Fibroblast of lung (primary cell): ENCODE data around the gene BAD. TPM values are rescaled to one million over a fixed set of nuclear protein-coding genes. Genes with fewer than 3 reads are reported as not detected.

Experiments
- DNase-seq, 2 donors: peaks; one replicate each; pipeline versions ENCODE4 v3.0.0 to v3.0.0-alpha.2; 2010; ENCODE audit warnings: low read depth in 2 of 2
- H2AFZ ChIP-seq: 2 replicates; pipeline ENCODE4 v1.5.1; 2012; ENCODE audit warnings: low read length, control low read depth, inconsistent platforms
- H3K27ac ChIP-seq: 2 replicates; pipeline ENCODE4 v1.5.1; 2011; ENCODE audit warnings: low read length, control low read depth; ENCODE audit not compliant: insufficient read depth
- H3K27me3 ChIP-seq: 2 replicates; pipeline ENCODE4 v1.5.1; 2011; ENCODE audit warnings: mild to moderate bottlenecking, low read length; ENCODE audit not compliant: control insufficient read depth, insufficient read depth
- H3K36me3 ChIP-seq: 2 replicates; pipeline ENCODE4 v1.5.1; 2011; ENCODE audit warnings: low read length; ENCODE audit not compliant: control insufficient read depth, insufficient read depth
- H3K4me1 ChIP-seq: 2 replicates; pipeline ENCODE4 v1.5.1; 2011; ENCODE audit warnings: low read length; ENCODE audit not compliant: control insufficient read depth, insufficient read depth; ENCODE audit errors: extremely low read depth
- H3K4me2 ChIP-seq: 2 replicates; pipeline ENCODE4 v1.5.1; 2011; ENCODE audit warnings: low read length, control low read depth; ENCODE audit not compliant: insufficient read depth; ENCODE audit errors: extremely low read depth
- H3K4me3 ChIP-seq, 4 experiments: fragments of 200-600 bp in 1 of 4; sonication (generic) in 1 of 4; replicated peaks in 1 of 4; 2 replicates each; pipeline ENCODE4 v1.5.1; 2011 to 2016; ENCODE audit warnings: low read length in 4 of 4, low read depth in 3 of 4, mild to moderate bottlenecking in 3 of 4, control low read depth in 2 of 4, inconsistent platforms in 1 of 4, mixed read lengths in 1 of 4; ENCODE audit not compliant: insufficient read depth in 1 of 4; ENCODE audit errors: control extremely low read depth in 1 of 4
- H3K79me2 ChIP-seq: 2 replicates; pipeline ENCODE4 v1.5.1; 2012; ENCODE audit warnings: mild to moderate bottlenecking, low read length, inconsistent platforms; ENCODE audit not compliant: control insufficient read depth, insufficient read depth
- H3K9ac ChIP-seq: 2 replicates; pipeline ENCODE4 v1.5.1; 2011; ENCODE audit warnings: mild to moderate bottlenecking, low read length, control low read depth; ENCODE audit not compliant: insufficient read depth
- H3K9me3 ChIP-seq: 2 replicates; pipeline ENCODE4 v1.5.1; 2012; ENCODE audit warnings: low read depth, low read length; ENCODE audit not compliant: control insufficient read depth, insufficient read depth
- H4K20me1 ChIP-seq: 2 replicates; pipeline ENCODE4 v1.5.1; 2011; ENCODE audit warnings: low read length; ENCODE audit not compliant: control insufficient read depth, insufficient read depth; ENCODE audit errors: extremely low read depth
- CTCF ChIP-seq, 2 donors: IDR thresholded peaks in 1 of 2; conservative IDR thresholded peaks in 1 of 2; 1 replicate in 1 of 2; 2 replicates in 1 of 2; pipeline ENCODE4 v1.5.1; 2011 to 2012; ENCODE audit warnings: low read length in 2 of 2, control low read depth in 1 of 2, inconsistent platforms in 1 of 2, low read depth in 1 of 2, mild to moderate bottlenecking in 1 of 2
- EZH2 ChIP-seq: IDR thresholded peaks from 2 replicates; pipeline ENCODE4 v1.5.1; 2012; ENCODE audit warnings: low read length, control low read depth, mild to moderate bottlenecking; ENCODE audit errors: missing control alignments
- polyA plus RNA-seq, 2 donors: library from polyadenylated mRNA; depleted of rRNA in 1 of 2; stranded (reverse) in 1 of 2; unstranded in 1 of 2; fragments of >200 nt; gene quantifications; 2 replicates each; pipeline ENCODE4 v1.2.1, GENCODE V29; 2011 to 2012; ENCODE audit warnings: missing spikeins in 1 of 2
- total RNA-seq: library from RNA; depleted of rRNA; stranded (reverse); fragments of >200 nt; gene quantifications from 2 replicates; pipeline ENCODE4 v1.2.1, GENCODE V29; 2014

BAD gene
- total and polyA plus RNA-seq, 2 donors (not counting 1 experiment from before 2014, with no cell fraction given): 31.6 to 79.9 TPM

- no peak for DNase-seq
- H3K9me3 ChIP-seq: no peaks in the 10 kb centered on the region
- H3K4me2 ChIP-seq: no peak overlapping the region
- H3K27me3 ChIP-seq: no peaks in the 10 kb centered on the region
- H3K36me3 ChIP-seq: peaks cover 52% of the 10 kb centered on the region
- H3K79me2 ChIP-seq: no peaks in the 10 kb centered on the region
- H4K20me1 ChIP-seq: no peaks in the 10 kb centered on the region
- no peak overlapping the region for H3K9ac ChIP-seq
- H2AFZ ChIP-seq: no peak overlapping the region
- H3K4me3 ChIP-seq: no peak overlapping the region
- peaks cover 5% of the 10 kb centered on the region for H3K4me1 ChIP-seq
- TF ChIP-seq CTCF (conservative IDR thresholded peaks at IDR 0.05 in 1 of 2, IDR thresholded peaks at IDR 0.05 in 1 of 2; ENCODE audit: low read depth in 1 of 2, low read length in 2 of 2) (no peak), EZH2 (no peak)
- no peak overlapping the region for H3K27ac ChIP-seq
Observed at GRCh38 chr11:64262271-64263002, 22.0 kb downstream of the BAD start.

DNA sequence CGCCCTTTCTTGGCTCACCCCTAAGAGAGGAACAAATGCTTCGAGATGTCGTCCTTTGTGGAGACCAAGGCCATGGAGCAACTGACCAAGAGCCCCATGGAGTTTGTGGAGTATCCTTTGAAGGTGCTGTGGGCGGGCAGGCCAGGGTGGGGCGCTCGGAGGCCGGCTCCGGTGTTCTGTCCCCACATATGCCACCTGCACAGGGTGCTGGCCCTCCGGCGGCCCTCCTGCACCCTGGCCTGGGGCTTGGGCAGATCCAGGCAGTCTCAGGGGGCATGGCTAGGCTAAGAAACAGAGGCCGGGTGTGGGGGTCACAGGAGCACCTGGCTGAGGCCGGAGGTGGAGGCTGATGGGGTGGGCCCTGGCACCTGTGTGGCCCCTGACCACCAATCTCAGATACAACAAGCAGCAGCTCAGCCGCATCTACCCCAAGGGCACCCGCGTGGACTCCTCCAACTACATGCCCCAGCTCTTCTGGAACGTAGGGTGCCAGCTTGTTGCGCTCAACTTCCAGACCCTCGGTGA lies 22.8 kb downstream of the BAD start:
- no peak for DNase-seq
- no peak overlapping the region for H3K4me2 ChIP-seq
- no peak overlapping the region for H3K9ac ChIP-seq
- H3K9me3 ChIP-seq: no peaks in the 10 kb centered on the region
- H3K4me1 ChIP-seq: no peaks in the 10 kb centered on the region
- no peak for TF ChIP-seq CTCF (conservative IDR thresholded peaks at IDR 0.05 in 1 of 2, IDR thresholded peaks at IDR 0.05 in 1 of 2; ENCODE audit: low read depth in 1 of 2, low read length in 2 of 2)
- H3K79me2 ChIP-seq: no peaks in the 10 kb centered on the region
- H3K36me3 ChIP-seq: peaks cover 49% of the 10 kb centered on the region
- H4K20me1 ChIP-seq: no peaks in the 10 kb centered on the region
- no peak overlapping the region for H2AFZ ChIP-seq
- no peaks in the 10 kb centered on the region for H3K27me3 ChIP-seq
- H3K4me3 ChIP-seq: no peak overlapping the region
- H3K27ac ChIP-seq: no peak overlapping the region

- H3K4me2 ChIP-seq: no peak overlapping the region
- TF ChIP-seq CTCF (conservative IDR thresholded peaks at IDR 0.05 in 1 of 2, IDR thresholded peaks at IDR 0.05 in 1 of 2; ENCODE audit: low read depth in 1 of 2, low read length in 2 of 2): no peak
- TF ChIP-seq EZH2: no peak
- no peak overlapping the region for H3K9ac ChIP-seq
- no peak for DNase-seq
- no peaks in the 10 kb centered on the region for H4K20me1 ChIP-seq
- H3K79me2 ChIP-seq: no peaks in the 10 kb centered on the region
- H3K4me1 ChIP-seq: no peaks in the 10 kb centered on the region
- H2AFZ ChIP-seq: no peak overlapping the region
- no peak overlapping the region for H3K27ac ChIP-seq
- H3K9me3 ChIP-seq: no peaks in the 10 kb centered on the region
- no peak overlapping the region for H3K4me3 ChIP-seq
- peaks cover 46% of the 10 kb centered on the region for H3K36me3 ChIP-seq
- H3K27me3 ChIP-seq: no peaks in the 10 kb centered on the region
Observed at GRCh38 chr11:64260147-64260708, 24.2 kb downstream of the BAD start.
